Tibial artery (tissue), 4 donors: ENCODE measurements around the gene PPP1R3E.
A peak's percentile ranks its signal among the peaks of the same experiment; 100 is the strongest.

ENCODE experiments used
- DNase-seq, 2 donors: peaks; one replicate each; pipeline ENCODE4 v3.0.0-alpha.2; 2019
- H3K27ac ChIP-seq, 2 donors: fragments of 200-600 bp; sonication (generic) in 1 of 2; 1 replicate in 1 of 2; 2 replicates in 1 of 2; pipeline ENCODE4 v1.5.1; 2018 to 2019; ENCODE audit warnings: mild to moderate bottlenecking in 1 of 2
- H3K27me3 ChIP-seq, 2 donors: fragments of 200-600 bp; sonication (generic) in 1 of 2; one replicate each; pipeline versions ENCODE4 v1.5.1 to v1.6.0; 2016 to 2019
- H3K36me3 ChIP-seq, 3 donors: fragments of 200-600 bp; sonication (generic) in 2 of 3; one replicate each; pipeline ENCODE4 v1.5.1; 2016 to 2019; ENCODE audit warnings: mild to moderate bottlenecking in 2 of 3
- H3K4me1 ChIP-seq, 4 donors: fragments of 200-600 bp; sonication (generic) in 2 of 4; 1 replicate in 3 of 4; 2 replicates in 1 of 4; pipeline ENCODE4 v1.5.1; 2016 to 2019
- H3K4me3 ChIP-seq, 2 donors: fragments of 200-600 bp; sonication (generic) in 1 of 2; 1 replicate in 1 of 2; 2 replicates in 1 of 2; pipeline ENCODE4 v1.5.1; 2018 to 2019; ENCODE audit warnings: mild to moderate bottlenecking in 2 of 2
- H3K9me3 ChIP-seq, 3 donors: fragments of 200-600 bp; sonication (generic) in 1 of 3; one replicate each; pipeline ENCODE4 v1.5.1; 2016 to 2019
- intact Hi-C: fragments of 100-400 bp; cut with DNase I; formaldehyde crosslinking; loops from one replicate; pipeline ENCODE4 v1.15.0; 2023; ENCODE audit warnings: low total_unique reads
- TF ChIP-seq, protein P1 (sequence below), 2 experiments: fragments of 200-600 bp in 1 of 2; fragments of 450-650 bp in 1 of 2; IDR thresholded peaks; one replicate each; pipeline ENCODE4 v1.5.1; 2017 to 2019; ENCODE audit warnings: antibody characterized with exemption in 2 of 2, mild to moderate bottlenecking in 1 of 2, moderate library complexity in 1 of 2

PPP1R3E gene

DNA sequence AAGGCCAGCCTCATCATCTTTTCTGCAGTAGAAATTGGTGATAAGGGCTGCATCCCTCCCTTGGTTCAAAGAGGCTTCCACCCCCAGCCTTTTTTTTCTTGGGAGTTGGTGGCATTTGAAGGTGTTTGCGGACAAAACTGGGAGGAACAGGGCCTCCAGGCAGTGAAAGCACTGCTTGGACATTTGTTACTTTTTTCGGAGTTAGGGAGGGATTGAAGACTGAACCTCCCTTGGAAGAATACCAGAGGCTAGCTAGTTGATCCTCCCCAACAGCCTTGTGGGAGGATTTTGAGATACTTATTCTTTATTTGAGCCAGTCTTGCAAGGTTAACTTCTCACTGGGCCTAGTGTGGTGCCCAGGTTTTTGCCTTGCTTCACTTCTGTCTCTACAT is 21.8 kb upstream of the PPP1R3E start:
- Histone ChIP-seq H3K27me3 (no peaks in the 10 kb centered on the region), H3K9me3 (no peaks in the 10 kb centered on the region), H3K27ac (no peak overlapping the region), H3K36me3 (peaks cover 25 to 28% (median 27%) of the 10 kb centered on the region in 3 donors), H3K4me1 (peaks cover 0 to 25% (median 15%) of the 10 kb centered on the region in 4 donors), H3K4me3 (no peak overlapping the region)
- intact Hi-C loops: loop anchor here (5.0 to 10.0 kb wide), 4 partner anchors 43 to 230 kb away; partner anchors contain the start of genes EFS, NGDN, THTPA and ZFHX2
- no peak for DNase-seq
- TF ChIP-seq, protein P1, sequence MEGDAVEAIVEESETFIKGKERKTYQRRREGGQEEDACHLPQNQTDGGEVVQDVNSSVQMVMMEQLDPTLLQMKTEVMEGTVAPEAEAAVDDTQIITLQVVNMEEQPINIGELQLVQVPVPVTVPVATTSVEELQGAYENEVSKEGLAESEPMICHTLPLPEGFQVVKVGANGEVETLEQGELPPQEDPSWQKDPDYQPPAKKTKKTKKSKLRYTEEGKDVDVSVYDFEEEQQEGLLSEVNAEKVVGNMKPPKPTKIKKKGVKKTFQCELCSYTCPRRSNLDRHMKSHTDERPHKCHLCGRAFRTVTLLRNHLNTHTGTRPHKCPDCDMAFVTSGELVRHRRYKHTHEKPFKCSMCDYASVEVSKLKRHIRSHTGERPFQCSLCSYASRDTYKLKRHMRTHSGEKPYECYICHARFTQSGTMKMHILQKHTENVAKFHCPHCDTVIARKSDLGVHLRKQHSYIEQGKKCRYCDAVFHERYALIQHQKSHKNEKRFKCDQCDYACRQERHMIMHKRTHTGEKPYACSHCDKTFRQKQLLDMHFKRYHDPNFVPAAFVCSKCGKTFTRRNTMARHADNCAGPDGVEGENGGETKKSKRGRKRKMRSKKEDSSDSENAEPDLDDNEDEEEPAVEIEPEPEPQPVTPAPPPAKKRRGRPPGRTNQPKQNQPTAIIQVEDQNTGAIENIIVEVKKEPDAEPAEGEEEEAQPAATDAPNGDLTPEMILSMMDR (IDR thresholded peaks at IDR 0.05): no peak

DNA sequence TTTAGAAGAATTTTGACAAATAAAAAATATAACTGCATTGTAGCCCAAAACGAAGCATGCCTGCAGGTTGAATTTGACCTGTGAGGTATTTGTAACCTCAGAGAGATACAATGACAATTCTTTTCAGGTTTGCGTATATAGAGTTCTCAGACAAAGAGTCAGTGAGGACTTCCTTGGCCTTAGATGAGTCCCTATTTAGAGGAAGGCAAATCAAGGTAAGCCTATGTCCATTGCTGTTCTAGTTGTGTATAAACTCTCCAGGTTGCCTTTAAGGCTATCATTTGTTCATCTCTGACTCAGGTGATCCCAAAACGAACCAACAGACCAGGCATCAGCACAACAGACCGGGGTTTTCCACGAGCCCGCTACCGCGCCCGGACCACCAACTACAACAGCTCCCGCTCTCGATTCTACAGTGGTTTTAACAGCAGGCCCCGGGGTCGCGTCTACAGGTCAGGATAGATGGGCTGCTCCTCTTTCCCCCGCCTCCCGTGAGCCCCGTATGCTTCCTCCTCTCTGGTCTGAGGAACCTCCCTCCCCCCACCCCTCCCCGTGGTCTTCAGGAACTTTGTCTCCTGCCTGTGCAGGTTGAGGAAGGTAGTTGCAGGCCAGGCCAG is 21.3 kb upstream of the PPP1R3E start:
- intact Hi-C loops: loop anchor here (5.0 to 10.0 kb wide), 4 partner anchors 43 to 231 kb away; partner anchors contain the start of genes EFS, NGDN, THTPA and ZFHX2
- Histone ChIP-seq H3K27me3 (no peaks in the 10 kb centered on the region), H3K9me3 (no peaks in the 10 kb centered on the region), H3K27ac (no peak overlapping the region), H3K4me1 (peaks cover 0 to 25% (median 15%) of the 10 kb centered on the region in 4 donors), H3K4me3 (no peak overlapping the region), H3K36me3 (peaks cover 25 to 28% (median 27%) of the 10 kb centered on the region in 3 donors)
- TF ChIP-seq, protein P1 (IDR thresholded peaks at IDR 0.05): no peak
- no peak for DNase-seq

DNA sequence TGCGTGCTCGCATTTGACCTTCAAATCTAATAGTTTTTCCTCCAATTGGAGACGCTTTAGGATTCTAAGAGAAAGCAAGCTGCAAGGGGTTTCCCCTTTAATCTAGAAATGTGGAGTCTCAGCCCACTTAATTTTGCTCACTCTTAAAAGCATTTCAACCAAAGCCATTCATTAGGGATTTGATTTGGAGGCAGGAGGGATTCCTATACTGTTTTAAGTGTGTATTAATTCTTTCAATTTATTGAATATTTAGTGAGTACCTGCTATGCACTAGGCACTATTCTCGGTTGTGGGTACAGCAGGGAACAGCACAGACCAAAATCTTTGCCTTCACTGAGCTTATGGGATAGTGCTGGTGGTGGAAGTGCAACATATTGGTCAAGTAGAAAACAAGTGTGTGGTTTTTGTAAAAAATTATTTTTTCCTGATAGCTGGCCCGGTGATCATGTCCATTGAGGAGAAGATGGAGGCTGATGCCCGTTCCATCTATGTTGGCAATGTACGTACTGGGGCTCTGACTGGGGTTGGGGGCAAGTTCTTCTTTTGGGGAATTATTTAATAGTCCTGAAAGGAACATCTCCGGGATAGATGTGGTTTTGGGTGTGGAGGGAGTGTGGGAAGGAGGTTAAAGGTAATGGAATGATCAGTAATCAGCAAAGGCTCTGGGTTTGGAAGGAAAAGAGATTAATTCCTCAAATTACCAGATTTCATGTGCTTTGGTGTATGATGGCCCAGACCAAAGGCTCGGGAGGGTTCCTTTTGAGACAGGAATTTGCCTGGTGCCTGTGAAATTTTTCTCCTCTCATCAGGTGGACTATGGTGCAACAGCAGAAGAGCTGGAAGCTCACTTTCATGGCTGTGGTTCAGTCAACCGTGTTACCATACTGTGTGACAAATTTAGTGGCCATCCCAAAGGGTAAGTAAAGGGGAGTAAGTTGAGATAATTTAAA is 20.2 kb upstream of the PPP1R3E start:
- Histone ChIP-seq H3K27me3 (no peaks in the 10 kb centered on the region), H3K4me3 (peak overlapping the region; percentile 81 to 99), H3K9me3 (no peaks in the 10 kb centered on the region), H3K27ac (peak overlapping the region; percentile 89 to 100), H3K36me3 (peaks cover 25 to 28% (median 27%) of the 10 kb centered on the region in 3 donors), H3K4me1 (peaks cover 0 to 25% (median 15%) of the 10 kb centered on the region in 4 donors)
- intact Hi-C loops: loop anchor here (5.0 to 10.0 kb wide), 4 partner anchors 44 to 232 kb away; partner anchors contain the start of genes EFS, NGDN, THTPA and ZFHX2
- TF ChIP-seq, protein P1 (IDR thresholded peaks at IDR 0.05): no peak
- DNase-seq: no peak

DNA sequence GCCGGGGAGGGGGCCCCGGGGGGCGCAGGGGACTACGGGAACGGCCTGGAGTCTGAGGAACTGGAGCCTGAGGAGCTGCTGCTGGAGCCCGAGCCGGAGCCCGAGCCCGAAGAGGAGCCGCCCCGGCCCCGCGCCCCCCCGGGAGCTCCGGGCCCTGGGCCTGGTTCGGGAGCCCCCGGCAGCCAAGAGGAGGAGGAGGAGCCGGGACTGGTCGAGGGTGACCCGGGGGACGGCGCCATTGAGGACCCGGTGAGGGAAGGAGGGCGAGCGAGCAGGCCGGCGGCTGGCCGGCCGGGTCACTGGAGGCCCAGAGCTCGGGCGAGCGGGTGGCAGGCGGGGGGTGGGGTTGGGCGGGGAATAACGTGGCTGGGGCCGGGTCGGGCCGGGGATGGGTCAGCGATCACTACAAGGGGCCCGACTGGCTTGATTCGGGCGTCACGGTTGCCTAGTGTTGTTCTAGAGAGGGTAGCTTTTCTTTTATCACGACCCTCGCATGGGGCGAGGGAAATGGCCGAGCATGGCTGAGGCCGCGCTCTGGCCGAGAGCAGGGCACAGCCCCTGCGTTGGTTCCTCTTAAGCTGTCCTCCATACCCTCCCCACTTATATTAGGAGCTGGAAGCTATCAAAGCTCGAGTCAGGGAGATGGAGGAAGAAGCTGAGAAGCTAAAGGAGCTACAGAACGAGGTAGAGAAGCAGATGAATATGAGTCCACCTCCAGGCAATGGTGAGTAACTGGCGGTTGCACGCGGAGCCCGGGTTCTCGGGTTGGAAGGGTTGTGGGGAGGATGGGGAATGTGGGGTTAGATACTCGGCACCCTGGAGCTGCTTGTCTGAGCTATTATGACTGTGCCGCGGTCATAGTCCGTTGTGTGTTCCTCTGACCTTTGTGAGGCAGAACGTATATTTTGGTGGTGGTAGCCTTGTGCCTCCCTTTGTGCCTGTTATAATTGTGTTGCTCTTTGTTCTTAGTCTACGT is 19.2 kb upstream of the PPP1R3E start:
- peak; percentile 43 to 81 for DNase-seq

More for the DNA sequence above, 19.2 kb upstream of the PPP1R3E start:
- intact Hi-C loops: loop anchor here (5.0 to 10.0 kb wide), 4 partner anchors 45 to 233 kb away; partner anchors contain the start of genes EFS, NGDN, THTPA and ZFHX2
- peak overlapping the region; percentile 89 to 100 for H3K27ac ChIP-seq
- peak overlapping the region; percentile 81 to 99 for H3K4me3 ChIP-seq
- H3K36me3 ChIP-seq: peaks cover 27 to 28% (median 28%) of the 10 kb centered on the region in 3 donors
- H3K27me3 ChIP-seq: no peaks in the 10 kb centered on the region
- TF ChIP-seq, protein P1 (IDR thresholded peaks at IDR 0.05): no peak
- H3K9me3 ChIP-seq: no peaks in the 10 kb centered on the region
- peaks cover 0 to 25% (median 15%) of the 10 kb centered on the region in 4 donors for H3K4me1 ChIP-seq
